Right cardiac atrium (tissue), 5 donors: ENCODE data around the gene PRKAA2. TPM values are rescaled to one million over a fixed set of nuclear protein-coding genes. Genes with fewer than 3 reads are reported as not detected.

Experiments
- ATAC-seq, 2 donors: fragments of 200-7000 bp; cut with Tn5 transposase; one replicate each; pipeline versions ENCODE4 v1.8.0 to v1.9.1; 2020; ENCODE audit warnings: moderate library complexity in 2 of 2, mild to moderate bottlenecking in 1 of 2
- DNase-seq, 3 donors: peaks; one replicate each; pipeline ENCODE4 v3.0.0-alpha.2; 2020
- H3K27ac ChIP-seq: one replicate; pipeline ENCODE4 v1.5.1; 2013; ENCODE audit warnings: mild to moderate bottlenecking, low read length, control low read depth, moderate library complexity
- H3K27me3 ChIP-seq: one replicate; pipeline ENCODE4 v1.6.1; 2013; ENCODE audit not compliant: control insufficient read depth, insufficient read depth
- H3K4me1 ChIP-seq: one replicate; pipeline ENCODE4 v1.6.1; 2013; ENCODE audit warnings: low read length; ENCODE audit not compliant: control insufficient read depth, insufficient read depth
- H3K4me3 ChIP-seq: one replicate; pipeline ENCODE4 v1.5.1; 2013; ENCODE audit warnings: low read length, control low read depth
- H3K9me3 ChIP-seq: one replicate; pipeline ENCODE4 v1.6.1; 2013; ENCODE audit warnings: low read length; ENCODE audit not compliant: control insufficient read depth
- WGBS: extraction: QIAGEN DNeasy Blood & Tissue Kit; methylation state at CpG from one replicate; pipeline ENCODE4 v1.1.7; 2013; 5-methylcytosine and 5-hydroxymethylcytosine counted together
- intact Hi-C, 4 donors: fragments of 100-400 bp; cut with DNase I; formaldehyde crosslinking; loops; one replicate each; pipeline versions ENCODE4 v1.11.0 to v1.14.0; 2022 to 2023
- polyA plus RNA-seq: library from polyadenylated mRNA; stranded (reverse); fragments of 200-250 nt; gene quantifications from one replicate; pipeline ENCODE4 v1.2.3, GENCODE V29; 2013
- total RNA-seq, 4 donors: library from RNA; stranded (reverse); fragmentation: NEBNext Ultra II Directional; extraction: Animal tissue kit (Norgen Biotek cat#: 25700); gene quantifications; one replicate each; pipeline ENCODE4 v1.2.1, GENCODE V29; 2021
- donor health status: healthy with polysubstance abuse.
- donor health status: DM: no; HTN: yes; CAD: no.
- donor health status: DM: no; HTN: no; CAD: no.
- donor health status: DM: no; HTN: yes; CAD: no; lungs with severe emphysema.
- donor health status: DM: yes; HTN: yes; CAD: no.

Gene PRKAA2
- total and polyA plus RNA-seq, 5 donors, result 19.8 to 91.7 (median 67.7) TPM

- no peaks in the 10 kb centered on the region for H3K27me3 ChIP-seq
- H3K27ac ChIP-seq, result no peak overlapping the region
- 90% methylated on average over 2 of the region's 2 CpGs for WGBS
- H3K4me3 ChIP-seq, result no peak overlapping the region
- H3K4me1 ChIP-seq, result no peaks in the 10 kb centered on the region
- H3K9me3 ChIP-seq, result no peaks in the 10 kb centered on the region
- intact Hi-C loops, result no loop called here
- DNase-seq (no peak), ATAC-seq (no peak)
Observed at GRCh38 chr1:56631901-56632300, 13.2 kb upstream of the PRKAA2 start.

- no peak overlapping the region for H3K4me3 ChIP-seq
- no peaks in the 10 kb centered on the region for H3K4me1 ChIP-seq
- 94% methylated on average over 3 of the region's 3 CpGs for WGBS
- intact Hi-C loops, result no loop called here
- ATAC-seq (no peak), DNase-seq (no peak)
- H3K9me3 ChIP-seq, result no peaks in the 10 kb centered on the region
- H3K27me3 ChIP-seq, result no peaks in the 10 kb centered on the region
- no peak overlapping the region for H3K27ac ChIP-seq
Observed at GRCh38 chr1:56634981-56635380, 10.1 kb upstream of the PRKAA2 start.

- no peak overlapping the region for H3K27ac ChIP-seq
Observed at GRCh38 chr1:56638248-56638647, 6.9 kb upstream of the PRKAA2 start.

GRCh38 chr1:56639211-56639610, 5.9 kb upstream of the PRKAA2 start:
- no peak overlapping the region for H3K27ac ChIP-seq
- no peaks in the 10 kb centered on the region for H3K4me1 ChIP-seq
- DNase-seq, result no peak
- intact Hi-C loops, result no loop called here
- 26% methylated on average over 2 of the region's 2 CpGs for WGBS
- H3K27me3 ChIP-seq, result no peaks in the 10 kb centered on the region
- no peak for ATAC-seq
- H3K4me3 ChIP-seq, result no peak overlapping the region
- no peaks in the 10 kb centered on the region for H3K9me3 ChIP-seq

More at GRCh38 chr1:56638248-56638647, 6.9 kb upstream of the PRKAA2 start:
- no peaks in the 10 kb centered on the region for H3K4me1 ChIP-seq
- no peak for ATAC-seq
- DNase-seq, result no peak
- H3K4me3 ChIP-seq, result no peak overlapping the region
- no peaks in the 10 kb centered on the region for H3K9me3 ChIP-seq
- no peaks in the 10 kb centered on the region for H3K27me3 ChIP-seq
- WGBS, result 57% methylated on average over 1 of the region's 1 CpG
- intact Hi-C loops, result no loop called here

- Histone ChIP-seq H3K9me3 (no peaks in the 10 kb centered on the region), H3K4me3 (no peak overlapping the region), H3K27ac (no peak overlapping the region), H3K4me1 (no peaks in the 10 kb centered on the region), H3K27me3 (no peaks in the 10 kb centered on the region)
- ATAC-seq (no peak), DNase-seq (no peak)
- intact Hi-C loops, result loop anchor here in 1 of 4 donors (10.0 kb wide), 1 partner anchor 61 kb away; no protein-coding TSS in a partner anchor
Observed at GRCh38 chr1:56643661-56644060, 1.5 kb upstream of the PRKAA2 start.

GRCh38 chr1:56644064-56644918, 823 bp upstream of the PRKAA2 start:
- 14% methylated on average over 23 of the region's 23 CpGs for WGBS
- Histone ChIP-seq H3K4me3 (peak overlapping the region; percentile 56), H3K4me1 (no peaks in the 10 kb centered on the region), H3K27me3 (no peaks in the 10 kb centered on the region), H3K9me3 (no peaks in the 10 kb centered on the region), H3K27ac (peak overlapping the region; percentile 85)
- intact Hi-C loops, result loop anchor here in 1 of 4 donors (10.0 kb wide), 1 partner anchor 61 kb away; no protein-coding TSS in a partner anchor
- no peak for DNase-seq
- ATAC-seq, result peak; percentile 30 to 43

- Histone ChIP-seq H3K27ac (peak overlapping the region; percentile 90), H3K4me3 (peak overlapping the region; percentile 56), H3K4me1 (no peaks in the 10 kb centered on the region), H3K9me3 (no peaks in the 10 kb centered on the region), H3K27me3 (no peaks in the 10 kb centered on the region)
- ATAC-seq, result peak; percentile 49 to 61
- WGBS, result 8% methylated on average over 18 of the region's 18 CpGs
- intact Hi-C loops, result loop anchor here in 1 of 4 donors (10.0 kb wide), 1 partner anchor 59 kb away; no protein-coding TSS in a partner anchor
- DNase-seq, result peak in 2 of 3 donors; percentile 19 to 59
Observed at GRCh38 chr1:56645677-56646305, 677 bp downstream of the PRKAA2 start.

- Histone ChIP-seq H3K4me3 (peak overlapping the region; percentile 56), H3K4me1 (no peaks in the 10 kb centered on the region), H3K27me3 (no peaks in the 10 kb centered on the region), H3K9me3 (no peaks in the 10 kb centered on the region), H3K27ac (no peak overlapping the region)
- intact Hi-C loops, result loop anchor here in 1 of 4 donors (10.0 kb wide), 1 partner anchor 58 kb away; no protein-coding TSS in a partner anchor
- 57% methylated on average over 3 of the region's 3 CpGs for WGBS
- ATAC-seq, result no peak
- DNase-seq, result no peak
Observed at GRCh38 chr1:56646611-56647010, 1.5 kb downstream of the PRKAA2 start.

GRCh38 chr1:56647106-56647505, 2.0 kb downstream of the PRKAA2 start:
- DNase-seq (no peak), ATAC-seq (no peak)
- no peaks in the 10 kb centered on the region for H3K9me3 ChIP-seq
- H3K4me3 ChIP-seq, result peak overlapping the region; percentile 56
- no peaks in the 10 kb centered on the region for H3K4me1 ChIP-seq
- intact Hi-C loops, result loop anchor here in 1 of 4 donors (10.0 kb wide), 1 partner anchor 58 kb away; no protein-coding TSS in a partner anchor
- H3K27me3 ChIP-seq, result no peaks in the 10 kb centered on the region
- 69% methylated on average over 1 of the region's 1 CpG for WGBS
- no peak overlapping the region for H3K27ac ChIP-seq

GRCh38 chr1:56648546-56648945, 3.4 kb downstream of the PRKAA2 start:
- DNase-seq, result no peak
- ATAC-seq, result no peak
- 72% methylated on average over 4 of the region's 4 CpGs for WGBS
- no peaks in the 10 kb centered on the region for H3K9me3 ChIP-seq
- H3K27ac ChIP-seq, result no peak overlapping the region
- H3K4me3 ChIP-seq, result no peak overlapping the region
- intact Hi-C loops, result loop anchor here in 1 of 4 donors (10.0 kb wide), 1 partner anchor 56 kb away; no protein-coding TSS in a partner anchor
- H3K27me3 ChIP-seq, result no peaks in the 10 kb centered on the region
- no peaks in the 10 kb centered on the region for H3K4me1 ChIP-seq
